C4-2B (cell line): ENCODE data around the gene PNMA8A.

ENCODE experiments used
- CTCF ChIP-seq: fragments of 450-650 bp; conservative IDR thresholded peaks from 2 replicates; pipeline ENCODE4 v1.5.1; 2017; ENCODE audit warnings: mild to moderate bottlenecking
- ZFX ChIP-seq: fragments of 450-650 bp; IDR thresholded peaks from 2 replicates; pipeline ENCODE4 v1.6.1; 2017

DNA sequence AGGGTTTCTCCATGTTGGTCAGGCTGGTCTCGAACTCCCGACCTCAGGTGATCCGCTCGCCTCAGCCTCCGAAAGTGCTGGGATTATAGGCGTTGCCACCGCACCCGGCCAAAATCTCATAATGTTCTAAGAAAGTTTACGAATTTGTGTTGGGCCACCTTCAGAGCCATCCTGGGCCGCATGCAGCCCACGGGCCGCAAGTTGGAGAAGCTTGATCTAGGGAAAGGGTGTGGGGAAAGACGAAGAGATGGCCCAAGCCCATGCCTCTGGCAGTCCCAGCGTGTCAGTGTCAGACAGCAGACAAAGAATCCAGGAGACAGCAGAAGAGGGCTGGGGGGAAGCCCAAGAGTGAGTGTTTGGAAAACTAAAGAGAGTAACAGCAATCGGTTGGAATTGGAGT lies 25.3 kb downstream of the PNMA8A start:
- TF ChIP-seq CTCF (no peak), ZFX (no peak)
